Measurements from ENCODE around the gene RGS1. TPM values are rescaled to one million over a fixed set of nuclear protein-coding genes. Genes with fewer than 3 reads are reported as not detected.

Gene RGS1
- total RNA-seq, 1 experiment from 2014 or later, result not detected

DNA sequence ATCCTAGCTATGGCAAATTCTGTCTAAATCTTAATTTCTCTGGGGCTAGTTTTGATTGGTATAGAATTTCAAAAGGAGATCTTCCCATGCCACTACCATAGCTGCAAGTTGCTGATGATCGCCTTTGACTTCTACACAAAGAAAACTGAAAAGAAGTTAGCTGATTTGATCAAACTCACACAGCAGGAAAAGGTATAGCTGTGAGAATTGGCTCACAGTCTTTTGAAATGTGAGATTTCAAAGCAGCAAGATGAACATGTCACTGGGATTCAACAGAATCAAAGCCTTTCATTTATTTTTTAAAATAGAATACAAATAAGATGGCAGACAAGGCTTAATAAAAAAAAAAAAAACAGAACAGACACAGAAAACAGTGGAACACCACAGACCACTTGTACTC, 7.5 kb upstream of the RGS1 start:
- Histone ChIP-seq H3K9me3 (ENCODE audit: insufficient read depth, low read depth) (no peaks in the 10 kb centered on the region), H3K79me2 (ENCODE audit: low read depth) (no peaks in the 10 kb centered on the region), H3K4me1 (replicated peaks; ENCODE audit: insufficient read depth) (no peaks in the 10 kb centered on the region), H3K4me2 (no peak overlapping the region), H3K36me3 (ENCODE audit: low read depth) (no peaks in the 10 kb centered on the region), H3K27me3 (ENCODE audit: insufficient read depth, low read depth) (no peaks in the 10 kb centered on the region), H3K27ac (no peak overlapping the region), H3F3A (ENCODE audit: insufficient read depth, low read depth) (no peaks in the 10 kb centered on the region), H3K9me2 (ENCODE audit: insufficient read depth) (no peaks in the 10 kb centered on the region; the same call in 1 of the 2 replicates), H3K4me3 (no peak overlapping the region), H2AFZ (no peak overlapping the region), H4K20me1 (ENCODE audit: insufficient read depth) (no peaks in the 10 kb centered on the region)
- no TSS peak for BruUV-seq (replicated peaks)
- TF ChIP-seq, protein P1, sequence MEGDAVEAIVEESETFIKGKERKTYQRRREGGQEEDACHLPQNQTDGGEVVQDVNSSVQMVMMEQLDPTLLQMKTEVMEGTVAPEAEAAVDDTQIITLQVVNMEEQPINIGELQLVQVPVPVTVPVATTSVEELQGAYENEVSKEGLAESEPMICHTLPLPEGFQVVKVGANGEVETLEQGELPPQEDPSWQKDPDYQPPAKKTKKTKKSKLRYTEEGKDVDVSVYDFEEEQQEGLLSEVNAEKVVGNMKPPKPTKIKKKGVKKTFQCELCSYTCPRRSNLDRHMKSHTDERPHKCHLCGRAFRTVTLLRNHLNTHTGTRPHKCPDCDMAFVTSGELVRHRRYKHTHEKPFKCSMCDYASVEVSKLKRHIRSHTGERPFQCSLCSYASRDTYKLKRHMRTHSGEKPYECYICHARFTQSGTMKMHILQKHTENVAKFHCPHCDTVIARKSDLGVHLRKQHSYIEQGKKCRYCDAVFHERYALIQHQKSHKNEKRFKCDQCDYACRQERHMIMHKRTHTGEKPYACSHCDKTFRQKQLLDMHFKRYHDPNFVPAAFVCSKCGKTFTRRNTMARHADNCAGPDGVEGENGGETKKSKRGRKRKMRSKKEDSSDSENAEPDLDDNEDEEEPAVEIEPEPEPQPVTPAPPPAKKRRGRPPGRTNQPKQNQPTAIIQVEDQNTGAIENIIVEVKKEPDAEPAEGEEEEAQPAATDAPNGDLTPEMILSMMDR (conservative IDR thresholded peaks at IDR 0.05), result no peak
- intact Hi-C loops (cut with micrococcal nuclease; ENCODE audit: unreplicated experiment), result no loop called here
- POLR2A ChIA-PET (ENCODE audit: unreplicated experiment), result no interaction called here
- no peak for DNase-seq
- CTCF ChIA-PET, result no interaction called here

DNA sequence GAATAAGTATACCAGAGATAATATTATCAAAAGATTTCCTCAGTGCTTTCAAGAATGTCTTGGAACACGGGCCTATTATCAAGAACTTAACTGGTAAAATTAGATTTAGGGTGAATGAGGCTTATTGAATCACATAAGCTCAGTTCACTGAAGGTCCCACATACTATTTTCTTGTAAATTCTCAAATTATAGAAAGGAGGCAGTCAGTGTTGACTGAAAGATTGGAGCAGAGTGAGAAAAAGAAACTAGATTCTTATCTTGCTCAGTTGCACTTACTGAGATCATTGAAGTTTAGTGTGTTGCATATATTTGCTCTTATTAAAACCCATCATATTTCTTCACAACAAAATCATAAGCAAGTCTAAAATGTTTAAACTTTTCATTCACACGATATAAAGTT, 3.9 kb upstream of the RGS1 start:
- CTCF ChIA-PET, result no interaction called here
- Histone ChIP-seq H4K20me1 (ENCODE audit: insufficient read depth) (no peaks in the 10 kb centered on the region), H2AFZ (no peak overlapping the region), H3K4me1 (replicated peaks; ENCODE audit: insufficient read depth) (no peaks in the 10 kb centered on the region), H3K9me3 (ENCODE audit: insufficient read depth, low read depth) (no peaks in the 10 kb centered on the region), H3K9me2 (ENCODE audit: insufficient read depth) (no peaks in the 10 kb centered on the region; the same call in 1 of the 2 replicates), H3K4me2 (no peak overlapping the region), H3K27ac (no peak overlapping the region), H3K79me2 (ENCODE audit: low read depth) (no peaks in the 10 kb centered on the region), H3K27me3 (ENCODE audit: insufficient read depth, low read depth) (no peaks in the 10 kb centered on the region), H3F3A (ENCODE audit: insufficient read depth, low read depth) (no peaks in the 10 kb centered on the region), H3K36me3 (ENCODE audit: low read depth) (no peaks in the 10 kb centered on the region), H3K4me3 (no peak overlapping the region)
- DNase-seq, result no peak
- POLR2A ChIA-PET (ENCODE audit: unreplicated experiment), result no interaction called here
- intact Hi-C loops (cut with micrococcal nuclease; ENCODE audit: unreplicated experiment), result loop anchor here (5.0 kb wide), 1 partner anchor 49 kb away; no protein-coding TSS in a partner anchor
- no peak for TF ChIP-seq EZH2 (IDR thresholded peaks at IDR 0.05; ENCODE audit: low read depth)
- TF ChIP-seq, protein P1 (conservative IDR thresholded peaks at IDR 0.05), result no peak
- BruUV-seq (replicated peaks), result no TSS peak

DNA sequence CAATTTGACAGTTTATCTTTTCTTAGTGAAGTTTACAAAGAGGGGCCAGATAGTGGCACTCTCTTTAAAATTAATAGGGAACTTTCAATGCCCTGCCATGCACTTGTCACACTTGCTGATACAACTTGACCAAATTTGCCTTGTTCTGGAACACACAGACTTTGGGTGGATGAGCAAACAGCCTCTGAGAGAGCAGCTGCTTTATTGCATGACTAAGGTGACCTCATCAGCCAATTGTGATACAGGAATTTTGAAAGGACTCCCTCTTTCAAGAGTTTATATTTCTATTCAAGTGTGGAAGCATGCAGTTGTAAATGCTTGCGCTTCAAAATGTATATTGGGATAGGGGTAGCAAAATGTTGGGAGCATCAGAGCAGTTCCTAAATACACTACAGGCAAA, 2.1 kb upstream of the RGS1 start:
- Histone ChIP-seq H3K9me3 (ENCODE audit: insufficient read depth, low read depth) (no peaks in the 10 kb centered on the region), H3F3A (ENCODE audit: insufficient read depth, low read depth) (no peaks in the 10 kb centered on the region), H3K4me2 (no peak overlapping the region), H3K4me1 (replicated peaks; ENCODE audit: insufficient read depth) (no peaks in the 10 kb centered on the region), H3K4me3 (no peak overlapping the region), H4K20me1 (ENCODE audit: insufficient read depth) (no peaks in the 10 kb centered on the region), H3K79me2 (ENCODE audit: low read depth) (no peaks in the 10 kb centered on the region), H3K9me2 (ENCODE audit: insufficient read depth) (no peaks in the 10 kb centered on the region; the same call in 1 of the 2 replicates), H2AFZ (peak overlapping the region; percentile 42; the same call in 1 of the 2 replicates), H3K36me3 (ENCODE audit: low read depth) (no peaks in the 10 kb centered on the region), H3K27ac (no peak overlapping the region), H3K27me3 (ENCODE audit: insufficient read depth, low read depth) (no peaks in the 10 kb centered on the region)
- ChIA-PET CTCF (no interaction called here), POLR2A (ENCODE audit: unreplicated experiment) (no interaction called here)
- intact Hi-C loops (cut with micrococcal nuclease; ENCODE audit: unreplicated experiment), result loop anchor here (5.0 kb wide), 1 partner anchor 51 kb away; no protein-coding TSS in a partner anchor
- no peak for DNase-seq
- TF ChIP-seq EZH2 (IDR thresholded peaks at IDR 0.05; ENCODE audit: low read depth), result no peak
- TF ChIP-seq, protein P1 (conservative IDR thresholded peaks at IDR 0.05), result no peak
- no TSS peak for BruUV-seq (replicated peaks)

Measured in PC-9 (cell line).